OCI-LY1 (cell line): ENCODE data around the gene ZC3H15.

Experiments used
- H2AFZ ChIP-seq: fragments of 200-600 bp; sonication (generic), shearing (Covaris generic); 2 replicates; pipeline ENCODE4 v1.6.0; 2014; ENCODE audit warnings: antibody characterized with exemption, mild to moderate bottlenecking, low read length
- H3F3A ChIP-seq: fragments of 200-600 bp; sonication (generic), shearing (Covaris generic); 2 replicates; pipeline ENCODE4 v1.6.0; 2014; ENCODE audit warnings: mild to moderate bottlenecking, antibody characterized with exemption, low read length, moderate library complexity; ENCODE audit not compliant: insufficient read depth
- H3K27ac ChIP-seq: fragments of 200-600 bp; sonication (generic); 2 replicates; pipeline ENCODE4 v1.5.1; 2014; ENCODE audit warnings: low read length, mixed run types, mild to moderate bottlenecking, low read depth; ENCODE audit not compliant: poor library complexity, severe bottlenecking
- H3K27me3 ChIP-seq: fragments of 200-600 bp; sonication (generic); 2 replicates; pipeline ENCODE4 v1.6.0; 2014; ENCODE audit warnings: antibody characterized with exemption, mild to moderate bottlenecking, low read length, moderate library complexity; ENCODE audit not compliant: insufficient read depth
- H3K36me3 ChIP-seq: fragments of 200-600 bp; sonication (generic); 2 replicates; pipeline ENCODE4 v1.6.1; 2014; ENCODE audit warnings: mild to moderate bottlenecking, antibody characterized with exemption, low read length, moderate library complexity, mixed read lengths; ENCODE audit not compliant: insufficient read depth
- H3K4me1 ChIP-seq: fragments of 200-600 bp; sonication (generic); 2 replicates; pipeline ENCODE4 v1.5.1; 2014; ENCODE audit warnings: mild to moderate bottlenecking, low read length, moderate library complexity; ENCODE audit not compliant: insufficient read depth, severe bottlenecking
- H3K4me2 ChIP-seq: fragments of 200-600 bp; sonication (generic), shearing (Covaris generic); 2 replicates; pipeline ENCODE4 v1.6.1; 2014; ENCODE audit warnings: low read length
- H3K4me3 ChIP-seq: fragments of 200-600 bp; sonication (generic); 2 replicates; pipeline ENCODE4 v1.5.1; 2014; ENCODE audit warnings: low read length, low read depth, mild to moderate bottlenecking, mixed read lengths; ENCODE audit not compliant: poor library complexity, severe bottlenecking
- H3K79me2 ChIP-seq: fragments of 200-600 bp; shearing (Covaris generic); 2 replicates; pipeline ENCODE4 v1.6.1; 2016; ENCODE audit warnings: mixed run types, low read length, mixed read lengths; ENCODE audit not compliant: insufficient read depth
- H3K9ac ChIP-seq: fragments of 200-600 bp; sonication (generic), shearing (Covaris generic); 2 replicates; pipeline ENCODE4 v1.6.1; 2014; ENCODE audit warnings: mild to moderate bottlenecking, low read length, mixed read lengths
- H3K9me2 ChIP-seq: fragments of 200-600 bp; sonication (generic), shearing (Covaris generic); 2 replicates; pipeline ENCODE4 v1.6.1; 2014; ENCODE audit warnings: low read depth, mild to moderate bottlenecking, low read length, mixed read lengths
- H3K9me3 ChIP-seq: fragments of 200-600 bp; shearing (Covaris generic); 2 replicates; pipeline ENCODE4 v1.6.1; 2014; ENCODE audit warnings: low read length, mixed read lengths
- H4K20me1 ChIP-seq: fragments of 200-600 bp; sonication (generic), shearing (Covaris generic); 2 replicates; pipeline ENCODE4 v1.6.0; 2016; ENCODE audit warnings: mild to moderate bottlenecking, low read length; ENCODE audit not compliant: insufficient read depth
- CTCF ChIP-seq: fragments of 200-600 bp; sonication (generic), shearing (Covaris generic); IDR thresholded peaks from 2 replicates; pipeline ENCODE4 v1.5.1; 2017; ENCODE audit warnings: mild to moderate bottlenecking, antibody characterized with exemption, low read length, moderate library complexity, mixed read lengths
- EZH2 ChIP-seq: fragments of 200-600 bp; sonication (generic), shearing (Covaris generic); IDR thresholded peaks from 2 replicates; pipeline ENCODE4 v1.8.0; 2017; ENCODE audit warnings: borderline replicate concordance, mixed run types, mild to moderate bottlenecking, antibody characterized with exemption, low read length, moderate library complexity, mixed read lengths

The ZC3H15 gene

GRCh38 chr2:186440506-186440905, 45.6 kb upstream of the ZC3H15 start:
- Histone ChIP-seq H3K27ac (no peak overlapping the region), H3K9ac (no peak overlapping the region), H3K4me3 (no peak overlapping the region), H3K9me3 (peaks cover 20% of the 10 kb centered on the region; the same call in 1 of the 2 replicates), H3K27me3 (no peaks in the 10 kb centered on the region), H3K9me2 (no peaks in the 10 kb centered on the region), H3K4me1 (no peaks in the 10 kb centered on the region), H3F3A (no peaks in the 10 kb centered on the region), H3K36me3 (0 out of 2 replicates have a peak, but pooled peaks cover 13% of the 10 kb centered on the region), H3K79me2 (no peaks in the 10 kb centered on the region), H2AFZ (no peak overlapping the region), H4K20me1 (no peaks in the 10 kb centered on the region), H3K4me2 (no peak overlapping the region)
- TF ChIP-seq EZH2: no peak
- no peak for TF ChIP-seq CTCF

- Histone ChIP-seq H3K27me3 (no peaks in the 10 kb centered on the region), H3F3A (no peaks in the 10 kb centered on the region), H3K36me3 (0 out of 2 replicates have a peak, but pooled peaks cover 3% of the 10 kb centered on the region), H3K4me1 (no peaks in the 10 kb centered on the region), H4K20me1 (no peaks in the 10 kb centered on the region), H3K9ac (no peak overlapping the region), H3K4me2 (no peak overlapping the region), H2AFZ (no peak overlapping the region), H3K4me3 (no peak overlapping the region), H3K9me3 (peaks cover 16% of the 10 kb centered on the region; the same call in 1 of the 2 replicates), H3K9me2 (no peaks in the 10 kb centered on the region), H3K79me2 (no peaks in the 10 kb centered on the region), H3K27ac (no peak overlapping the region)
- no peak for TF ChIP-seq EZH2
- TF ChIP-seq CTCF: no peak
Measured at GRCh38 chr2:186442885-186443284, 43.2 kb upstream of the ZC3H15 start.

- H3K27ac ChIP-seq: no peak overlapping the region
- H3K4me1 ChIP-seq: no peaks in the 10 kb centered on the region
- no peaks in the 10 kb centered on the region for H4K20me1 ChIP-seq
- no peaks in the 10 kb centered on the region for H3K9me2 ChIP-seq
- H3K9ac ChIP-seq: no peak overlapping the region
- no peaks in the 10 kb centered on the region for H3K79me2 ChIP-seq
- no peak overlapping the region for H3K4me3 ChIP-seq
- no peaks in the 10 kb centered on the region for H3K36me3 ChIP-seq
- no peak overlapping the region for H3K4me2 ChIP-seq
- H3K9me3 ChIP-seq: peaks cover 7% of the 10 kb centered on the region; the same call in 1 of the 2 replicates
- H3F3A ChIP-seq: no peaks in the 10 kb centered on the region
- H2AFZ ChIP-seq: no peak overlapping the region
- TF ChIP-seq EZH2: no peak
- H3K27me3 ChIP-seq: no peaks in the 10 kb centered on the region
Measured at GRCh38 chr2:186443851-186444250, 42.2 kb upstream of the ZC3H15 start.

GRCh38 chr2:186445506-186445905, 40.6 kb upstream of the ZC3H15 start:
- no peaks in the 10 kb centered on the region for H3K79me2 ChIP-seq
- H3K4me1 ChIP-seq: no peaks in the 10 kb centered on the region
- no peaks in the 10 kb centered on the region for H3F3A ChIP-seq
- no peak overlapping the region for H3K4me3 ChIP-seq
- H3K9ac ChIP-seq: no peak overlapping the region
- H3K9me3 ChIP-seq: no peaks in the 10 kb centered on the region
- no peak overlapping the region for H2AFZ ChIP-seq
- no peaks in the 10 kb centered on the region for H4K20me1 ChIP-seq
- no peak overlapping the region for H3K27ac ChIP-seq
- H3K36me3 ChIP-seq: no peaks in the 10 kb centered on the region
- no peaks in the 10 kb centered on the region for H3K9me2 ChIP-seq
- H3K4me2 ChIP-seq: no peak overlapping the region
- no peaks in the 10 kb centered on the region for H3K27me3 ChIP-seq
- TF ChIP-seq CTCF (no peak), EZH2 (no peak)
